Stimulated activated naive B cell treated with anti-CD40 and anti-IgM and Interleukin-4, amounts not matched to agents 10 μg/mL and 1 μg/mL and 100 μg/mL, for 72 hours (primary cell): ENCODE results near the gene TMC6.
"Not testable (repeated sequence)": the region's sequence is repeated elsewhere in the genome, so short reads cannot be mapped to it uniquely, and the experiment has no call there.

Source experiments
- ATAC-seq, 2 donors: fragments of 150-1000 bp; cut with Tn5 transposase; replicated peaks; 2 replicates each; pipeline ENCODE4 v1.10.0; 2021; ENCODE audit warnings: moderate library complexity in 1 of 2
- DNase-seq: peaks from one replicate; pipeline ENCODE4 v3.0.0; 2021
- H3K27ac Mint-ChIP-seq: one replicate; pipeline ENCODE4 v1.8.0; 2022; ENCODE audit warnings: mild to moderate bottlenecking, mixed read lengths
- H3K27me3 Mint-ChIP-seq, 2 donors: one replicate each; pipeline ENCODE4 v1.8.0; 2022; ENCODE audit warnings: mixed read lengths in 2 of 2
- H3K36me3 Mint-ChIP-seq, 2 donors: one replicate each; pipeline ENCODE4 v1.8.0; 2022; ENCODE audit warnings: mixed read lengths in 2 of 2, mild to moderate bottlenecking in 1 of 2
- H3K4me1 Mint-ChIP-seq, 2 donors: one replicate each; pipeline ENCODE4 v1.8.0; 2022; ENCODE audit warnings: mixed read lengths in 2 of 2, mild to moderate bottlenecking in 1 of 2
- H3K4me3 Mint-ChIP-seq, 2 donors: one replicate each; pipeline ENCODE4 v1.8.0; 2022; ENCODE audit warnings: mild to moderate bottlenecking in 2 of 2, mixed read lengths in 2 of 2, moderate library complexity in 1 of 2
- H3K9me3 Mint-ChIP-seq, 2 donors: one replicate each; pipeline ENCODE4 v1.8.0; 2022; ENCODE audit warnings: mixed read lengths in 2 of 2, mild to moderate bottlenecking in 1 of 2

Gene TMC6

DNA sequence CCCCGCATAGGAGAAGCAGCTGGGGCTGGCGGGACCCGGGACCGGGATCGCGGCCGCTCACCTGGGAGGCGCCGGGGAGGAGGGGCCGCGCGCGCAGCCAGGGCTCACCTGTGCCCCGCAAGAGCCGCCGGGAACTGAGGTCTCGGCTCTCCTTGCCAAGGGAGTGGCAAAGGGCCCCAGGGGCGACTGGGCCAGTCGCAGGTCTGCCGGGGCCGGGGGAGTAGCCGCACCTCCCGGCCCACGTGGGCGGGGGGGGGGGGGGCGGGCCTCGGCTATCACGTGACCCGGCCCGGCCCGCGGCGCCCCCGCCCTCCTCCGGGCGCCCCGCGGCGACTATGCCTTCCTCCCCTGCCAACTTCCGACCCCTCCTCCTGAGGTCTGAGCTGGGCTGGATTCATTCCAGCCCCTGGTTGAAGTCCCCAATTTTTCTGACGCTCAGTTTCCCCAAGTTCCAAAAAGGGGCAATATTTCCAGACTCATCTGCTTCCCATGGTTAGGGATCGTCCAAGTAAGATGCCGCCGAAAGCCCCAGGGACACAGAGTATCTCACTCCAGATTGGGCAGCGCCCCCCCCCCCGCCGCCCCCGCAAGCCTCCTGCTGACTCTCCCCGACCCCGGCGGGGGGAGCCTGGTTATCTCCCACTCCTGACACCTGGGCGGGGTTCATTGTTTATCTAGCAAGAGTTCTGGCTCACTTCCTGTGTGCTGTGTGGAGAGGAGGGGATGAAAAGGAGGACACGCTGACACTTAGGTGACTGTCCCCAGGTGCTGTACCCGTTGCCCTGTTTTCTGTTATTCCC lies at the start of gene TMC6:
TSS of gene TMC6 (minus strand) at position 205 of the 800 bp plus-strand sequence. CDS start 1,923 bp downstream, outside the sequence.
- DNase-seq (peak; percentile 79), ATAC-seq (peak; percentile 22 to 25)
- H3K9me3 Mint-ChIP-seq, result no peaks in the 10 kb centered on the region
- H3K27me3 Mint-ChIP-seq, result no peaks in the 10 kb centered on the region
- H3K36me3 Mint-ChIP-seq, result peaks cover 63 to 81% of the 10 kb centered on the region in 2 donors
- peaks cover 65 to 86% of the 10 kb centered on the region in 2 donors for H3K4me1 Mint-ChIP-seq
- H3K27ac Mint-ChIP-seq, result peak within 1 kb of the TSS; percentile 98
- peak within 1 kb of the TSS; percentile 96 to 97 for H3K4me3 Mint-ChIP-seq

DNA sequence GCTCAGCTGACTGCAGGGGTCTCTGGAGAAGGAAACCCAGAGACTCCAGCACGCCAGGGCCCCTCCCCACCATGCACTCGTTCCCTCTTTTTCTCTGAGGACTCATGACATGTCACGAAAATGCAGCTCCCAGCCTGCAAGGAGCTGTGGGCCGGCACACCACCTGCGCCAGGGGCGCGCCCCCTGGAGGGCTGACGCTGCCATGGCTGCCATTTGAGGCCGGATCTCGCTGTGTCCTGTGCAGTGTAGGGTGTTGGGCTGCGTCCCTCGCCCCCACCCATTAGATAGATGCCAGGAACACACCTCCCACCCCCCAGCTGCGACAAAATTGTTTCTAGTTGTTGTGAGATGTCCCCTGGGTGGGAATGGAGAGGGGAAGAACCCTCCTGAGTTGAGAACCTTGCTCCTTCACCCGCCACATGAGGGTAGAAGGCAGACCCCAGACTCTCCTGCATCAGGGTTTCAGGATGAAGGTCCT lies 48.0 kb upstream of the TMC6 start:
- Mint-ChIP-seq H3K4me3 (peak overlapping the region; percentile 69 to 90), H3K4me1 (peaks cover 73 to 92% of the 10 kb centered on the region in 2 donors), H3K36me3 (peaks cover 78% of the 10 kb centered on the region in 2 donors), H3K27me3 (no peaks in the 10 kb centered on the region), H3K9me3 (no peaks in the 10 kb centered on the region), H3K27ac (peak overlapping the region; percentile 97)
- ATAC-seq (peak; percentile 53 to 55), DNase-seq (peak; percentile 80)

DNA sequence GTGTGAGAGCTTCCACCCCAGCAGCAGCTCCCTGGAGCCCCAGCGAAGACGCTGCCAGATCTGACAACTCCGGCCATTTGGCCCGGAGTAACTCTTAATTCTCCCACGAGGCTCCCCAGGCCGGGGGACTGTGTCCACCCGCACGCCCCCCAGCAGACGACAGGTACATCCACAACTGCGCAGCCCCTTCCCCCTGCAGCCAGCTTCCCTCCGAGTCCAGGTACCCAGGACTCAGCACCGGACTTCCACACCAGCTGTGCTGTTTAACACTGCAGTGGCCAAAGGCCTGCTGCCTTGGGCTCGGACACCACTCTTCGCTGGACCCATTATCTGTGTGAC lies 47.1 kb upstream of the TMC6 start:
- Mint-ChIP-seq H3K27ac (peak overlapping the region; percentile 97), H3K9me3 (no peaks in the 10 kb centered on the region), H3K36me3 (peaks cover 84 to 86% of the 10 kb centered on the region in 2 donors), H3K27me3 (no peaks in the 10 kb centered on the region), H3K4me1 (peaks cover 80 to 98% of the 10 kb centered on the region in 2 donors), H3K4me3 (peak overlapping the region; percentile 69 to 90)
- peak; percentile 19 for DNase-seq
- no peak for ATAC-seq

GRCh38 chr17:78174870-78175642 lies 46.5 kb upstream of the TMC6 start:
- DNase-seq, result peak; percentile 17

DNA sequence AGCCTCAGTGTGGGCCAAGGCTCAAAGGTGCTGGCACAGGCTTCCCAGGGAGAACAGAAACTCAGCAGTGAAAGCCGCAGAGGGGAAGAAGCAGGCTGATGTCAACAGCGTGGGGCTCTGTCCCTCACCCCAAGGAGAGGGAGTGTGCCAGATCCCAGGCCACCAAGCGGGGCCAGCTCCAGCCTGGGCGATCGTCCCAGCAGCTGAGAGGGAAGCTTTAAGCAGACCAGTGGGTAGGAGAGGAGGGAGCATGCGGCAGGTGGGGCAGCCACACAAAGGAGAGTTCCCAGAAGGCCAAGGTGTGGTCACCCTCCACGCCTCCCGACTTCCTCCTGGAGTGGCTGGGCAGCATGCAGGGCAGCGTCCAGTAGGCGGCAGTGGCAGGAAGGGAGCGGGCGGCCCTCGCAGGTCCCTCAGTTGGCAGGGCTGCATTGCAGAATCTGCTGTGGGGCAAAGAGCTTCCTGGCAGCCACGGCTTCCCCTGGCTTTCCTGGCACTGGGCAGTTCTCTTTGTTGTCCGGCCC lies 45.9 kb upstream of the TMC6 start:
- peaks cover 89 to 92% of the 10 kb centered on the region in 2 donors for H3K36me3 Mint-ChIP-seq
- ATAC-seq (peak; percentile 0 to 4), DNase-seq (peak; percentile 41)
- H3K9me3 Mint-ChIP-seq, result no peaks in the 10 kb centered on the region
- H3K27ac Mint-ChIP-seq, result peak overlapping the region; percentile 97
- H3K4me1 Mint-ChIP-seq, result peaks cover 74 to 97% of the 10 kb centered on the region in 2 donors
- H3K4me3 Mint-ChIP-seq, result peak overlapping the region; percentile 90 to 92
- H3K27me3 Mint-ChIP-seq, result no peaks in the 10 kb centered on the region

More at GRCh38 chr17:78174870-78175642, 46.5 kb upstream of the TMC6 start:
- Mint-ChIP-seq H3K4me1 (peaks cover 79 to 98% of the 10 kb centered on the region in 2 donors), H3K9me3 (no peaks in the 10 kb centered on the region), H3K36me3 (peaks cover 86 to 87% of the 10 kb centered on the region in 2 donors), H3K27ac (peak overlapping the region; percentile 97), H3K4me3 (peak overlapping the region; percentile 69 to 90), H3K27me3 (no peaks in the 10 kb centered on the region)
- no peak for ATAC-seq

DNA sequence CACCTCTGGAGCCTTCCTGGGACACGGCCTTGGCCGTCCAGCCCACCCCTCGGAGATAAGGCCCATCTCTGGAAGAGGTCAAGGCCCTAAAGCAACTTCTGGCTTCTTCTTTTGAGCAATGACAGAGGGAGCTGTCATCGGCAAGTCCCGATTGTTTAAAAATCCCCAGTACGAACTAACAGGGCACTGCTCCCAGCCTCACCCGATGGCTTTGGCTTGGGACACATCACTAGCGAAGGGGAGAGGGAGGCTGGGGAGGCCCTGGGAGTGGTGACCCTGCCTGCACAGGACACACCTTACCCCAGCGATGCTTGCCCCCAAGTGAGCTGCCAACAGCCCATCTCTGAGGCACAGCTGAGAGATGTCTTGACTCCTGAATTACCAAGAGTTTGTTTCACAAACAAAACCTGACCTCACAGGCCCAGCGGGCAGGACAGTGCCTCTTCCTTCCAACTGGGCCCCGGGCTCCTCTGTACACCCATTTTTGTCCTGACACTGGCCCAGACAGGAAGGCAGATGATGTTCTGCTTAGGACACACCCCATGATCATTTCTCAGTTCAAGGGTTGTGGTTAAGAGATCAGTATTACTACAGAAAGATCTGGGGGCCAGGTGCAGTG lies 44.7 kb upstream of the TMC6 start:
- Mint-ChIP-seq H3K9me3 (no peaks in the 10 kb centered on the region), H3K27ac (peak overlapping the region; percentile 97), H3K4me1 (peaks cover 63 to 86% of the 10 kb centered on the region in 2 donors), H3K4me3 (peak overlapping the region; percentile 90 to 92), H3K27me3 (no peaks in the 10 kb centered on the region), H3K36me3 (peaks cover 85 to 87% of the 10 kb centered on the region in 2 donors)
- peak; percentile 29 for DNase-seq
- peak in 1 of 2 donors; percentile 4 for ATAC-seq

GRCh38 chr17:78172249-78173051 lies 43.9 kb upstream of the TMC6 start:
- Mint-ChIP-seq H3K27ac (peak overlapping the region; percentile 97), H3K9me3 (no peaks in the 10 kb centered on the region), H3K27me3 (no peaks in the 10 kb centered on the region), H3K36me3 (peaks cover 84 to 87% of the 10 kb centered on the region in 2 donors), H3K4me3 (peak overlapping the region; percentile 90 to 92), H3K4me1 (peaks cover 64 to 86% of the 10 kb centered on the region in 2 donors)
- peak; percentile 40 for DNase-seq
- no peak for ATAC-seq

DNA sequence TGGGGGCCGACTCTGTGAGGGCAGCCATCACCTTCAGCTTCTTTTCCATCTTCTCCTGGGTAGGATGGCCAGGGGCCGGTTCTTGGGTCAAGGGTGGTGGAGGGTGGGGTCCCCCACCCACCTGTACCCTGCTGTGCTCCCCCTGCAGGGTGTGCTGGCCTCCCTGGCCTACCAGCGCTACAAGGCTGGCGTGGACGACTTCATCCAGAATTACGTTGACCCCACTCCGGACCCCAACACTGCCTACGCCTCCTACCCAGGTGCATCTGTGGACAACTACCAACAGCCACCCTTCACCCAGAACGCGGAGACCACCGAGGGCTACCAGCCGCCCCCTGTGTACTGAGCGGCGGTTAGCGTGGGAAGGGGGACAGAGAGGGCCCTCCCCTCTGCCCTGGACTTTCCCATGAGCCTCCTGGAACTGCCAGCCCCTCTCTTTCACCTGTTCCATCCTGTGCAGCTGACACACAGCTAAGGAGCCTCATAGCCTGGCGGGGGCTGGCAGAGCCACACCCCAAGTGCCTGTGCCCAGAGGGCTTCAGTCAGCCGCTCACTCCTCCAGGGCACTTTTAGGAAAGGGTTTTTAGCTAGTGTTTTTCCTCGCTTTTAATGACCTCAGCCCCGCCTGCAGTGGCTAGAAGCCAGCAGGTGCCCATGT lies 43.2 kb upstream of the TMC6 start:
- Mint-ChIP-seq H3K27ac (peak overlapping the region; percentile 97), H3K36me3 (peaks cover 79 to 82% of the 10 kb centered on the region in 2 donors), H3K4me3 (peak overlapping the region; percentile 90 to 92), H3K4me1 (peaks cover 61 to 84% of the 10 kb centered on the region in 2 donors)
- H3K27me3 Mint-ChIP-seq, DNase-seq, H3K9me3 Mint-ChIP-seq, ATAC-seq: not testable (repeated sequence)

DNA sequence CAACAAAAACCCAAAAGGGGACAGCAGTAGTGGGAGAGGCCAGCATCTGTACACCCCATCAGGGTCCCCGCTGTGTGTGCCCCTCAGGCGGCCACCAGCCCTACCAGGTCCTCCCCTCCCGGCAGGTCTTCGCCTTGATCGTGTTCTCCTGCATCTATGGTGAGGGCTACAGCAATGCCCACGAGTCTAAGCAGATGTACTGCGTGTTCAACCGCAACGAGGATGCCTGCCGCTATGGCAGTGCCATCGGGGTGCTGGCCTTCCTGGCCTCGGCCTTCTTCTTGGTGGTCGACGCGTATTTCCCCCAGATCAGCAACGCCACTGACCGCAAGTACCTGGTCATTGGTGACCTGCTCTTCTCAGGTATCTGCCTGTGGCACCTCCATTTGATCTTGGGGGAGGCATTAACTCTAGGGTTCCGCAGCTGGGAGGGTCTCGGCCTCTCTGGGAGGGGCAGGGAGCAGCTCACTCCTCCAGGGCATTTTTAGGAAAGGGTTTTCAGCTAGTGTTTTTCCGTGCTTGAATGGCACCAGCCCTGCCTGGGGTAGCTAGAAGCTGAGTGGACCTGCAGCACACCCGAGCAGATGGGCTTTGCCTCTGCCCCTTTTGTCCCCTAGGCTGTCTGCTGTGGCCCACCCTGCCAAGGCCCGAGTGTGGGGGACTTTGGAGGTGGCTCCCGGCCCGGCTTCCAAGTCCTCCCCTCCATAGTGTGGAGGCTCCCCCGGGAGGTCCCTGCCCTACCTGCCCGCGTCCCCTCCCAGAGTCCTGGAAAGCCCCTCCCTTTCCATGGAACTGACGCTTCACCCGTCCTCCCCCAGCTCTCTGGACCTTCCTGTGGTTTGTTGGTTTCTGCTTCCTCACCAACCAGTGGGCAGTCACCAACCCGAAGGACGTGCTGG lies 42.4 kb upstream of the TMC6 start:
- Mint-ChIP-seq H3K4me1 (peaks cover 54 to 81% of the 10 kb centered on the region in 2 donors), H3K36me3 (peaks cover 75 to 76% of the 10 kb centered on the region in 2 donors), H3K27ac (peak overlapping the region; percentile 97), H3K27me3 (no peaks in the 10 kb centered on the region), H3K9me3 (no peaks in the 10 kb centered on the region), H3K4me3 (peak overlapping the region; percentile 90 to 92)
- peak; percentile 9 to 10 for ATAC-seq
- DNase-seq, result peak; percentile 76

- H3K9me3 Mint-ChIP-seq, result no peaks in the 10 kb centered on the region
- no peaks in the 10 kb centered on the region for H3K27me3 Mint-ChIP-seq
- peak; percentile 75 for DNase-seq
- ATAC-seq, result peak; percentile 42 to 47
- peak overlapping the region; percentile 90 to 92 for H3K4me3 Mint-ChIP-seq
- H3K4me1 Mint-ChIP-seq, result peaks cover 48 to 81% of the 10 kb centered on the region in 2 donors
- peaks cover 60 to 66% of the 10 kb centered on the region in 2 donors for H3K36me3 Mint-ChIP-seq
- peak overlapping the region; percentile 97 for H3K27ac Mint-ChIP-seq
Observed at GRCh38 chr17:78168903-78169793, 40.6 kb upstream of the TMC6 start.

DNA sequence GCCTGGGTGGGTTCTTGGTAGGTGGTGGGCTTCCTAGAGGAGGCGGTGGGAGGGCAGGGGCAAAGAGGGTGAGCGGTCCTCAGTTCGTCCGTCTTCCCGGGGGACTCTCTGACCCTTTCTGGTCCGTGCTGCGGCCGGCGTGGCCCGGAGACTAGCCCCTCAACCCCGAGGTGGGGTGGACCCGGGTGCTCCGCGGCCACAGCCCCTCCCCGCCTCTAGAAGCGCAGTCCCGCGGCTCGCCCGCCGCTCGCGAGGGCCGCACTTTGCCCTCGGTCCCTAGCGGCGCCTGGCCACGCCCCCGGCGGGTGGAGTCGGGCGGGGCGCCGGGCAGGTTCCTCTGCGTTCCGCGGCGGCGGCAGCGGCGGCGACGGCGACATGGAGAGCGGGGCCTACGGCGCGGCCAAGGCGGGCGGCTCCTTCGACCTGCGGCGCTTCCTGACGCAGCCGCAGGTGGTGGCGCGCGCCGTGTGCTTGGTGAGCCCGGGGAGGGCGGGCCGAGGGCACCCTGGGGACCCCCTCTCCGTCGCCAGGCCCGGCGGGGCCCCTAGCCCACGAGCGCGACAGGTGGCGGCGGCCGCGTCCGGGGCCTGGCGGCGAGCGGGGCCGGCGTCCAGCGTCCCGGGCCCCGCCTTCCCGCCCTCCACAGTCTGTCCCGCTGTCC lies 39.8 kb upstream of the TMC6 start, which contains the start of gene SYNGR2:
TSS of gene SYNGR2 (plus strand) at position 340 of the 661 bp plus-strand sequence. CDS start at position 376, 36 bp downstream.
- Mint-ChIP-seq H3K4me1 (peaks cover 44 to 81% of the 10 kb centered on the region in 2 donors), H3K4me3 (peak within 1 kb of the TSS; percentile 91 to 93), H3K36me3 (peaks cover 52 to 59% of the 10 kb centered on the region in 2 donors), H3K27ac (peak within 1 kb of the TSS; percentile 98), H3K9me3 (no peaks in the 10 kb centered on the region), H3K27me3 (no peaks in the 10 kb centered on the region)
- ATAC-seq (peak; percentile 58 to 69), DNase-seq (peak; percentile 89)
